Stimulated activated CD4-positive, alpha-beta T cell treated with anti-CD3 and anti-CD28 coated beads, Interleukin-12 subunit alpha, Interleukin-12 subunit beta, amount 100 ng/mL, for 48 hours (primary cell): ENCODE measurements around the gene TAF1C.

Source experiments
- DNase-seq, 3 donors: peaks; one replicate each; pipeline ENCODE4 v3.0.0-alpha.2; 2020; ENCODE audit warnings: low read depth in 2 of 3, low spot score in 1 of 3

Gene TAF1C

DNA sequence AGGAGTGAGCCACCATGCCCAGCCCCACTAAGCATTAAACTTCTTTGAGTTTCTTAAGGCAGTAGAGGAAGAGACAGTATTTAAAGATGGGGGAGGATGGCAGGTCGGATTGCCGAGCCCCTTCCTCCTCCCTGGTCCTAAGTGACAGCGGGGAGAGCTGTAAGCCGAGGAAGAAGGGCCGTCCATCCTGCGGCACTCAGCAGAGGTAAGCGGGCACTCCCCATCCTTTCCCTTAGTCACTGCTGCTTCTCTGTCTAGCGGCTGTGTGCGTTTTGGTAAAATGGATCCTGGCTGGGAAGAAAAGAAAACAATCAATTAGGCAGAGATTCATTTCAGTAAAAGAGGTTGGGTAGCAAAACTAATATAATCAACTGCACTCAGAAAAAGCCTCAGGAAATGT is 27.9 kb downstream of the TAF1C start:
- DNase-seq, result no peak

DNA sequence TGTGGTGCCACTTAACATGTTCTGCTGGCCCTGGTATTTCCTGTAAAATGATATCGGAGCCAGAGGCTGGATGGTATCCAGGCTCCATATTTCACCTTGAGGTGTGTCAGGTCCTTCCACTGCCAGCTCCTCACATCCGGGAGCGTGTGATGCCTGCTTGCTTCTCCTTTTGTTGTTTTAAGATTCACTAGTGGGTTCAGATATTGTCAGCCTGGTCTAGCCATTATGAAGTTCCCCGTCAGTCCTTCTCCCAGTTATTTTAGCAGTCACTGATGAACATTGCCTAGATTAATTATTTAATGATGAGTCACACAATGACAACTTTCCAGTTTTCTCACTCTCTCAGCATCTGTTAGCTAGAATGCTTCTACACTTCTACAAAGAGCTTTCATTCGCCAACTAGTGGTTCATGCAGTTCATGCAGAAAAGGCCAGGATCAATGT is 30.5 kb downstream of the TAF1C start:
- DNase-seq, result no peak

DNA sequence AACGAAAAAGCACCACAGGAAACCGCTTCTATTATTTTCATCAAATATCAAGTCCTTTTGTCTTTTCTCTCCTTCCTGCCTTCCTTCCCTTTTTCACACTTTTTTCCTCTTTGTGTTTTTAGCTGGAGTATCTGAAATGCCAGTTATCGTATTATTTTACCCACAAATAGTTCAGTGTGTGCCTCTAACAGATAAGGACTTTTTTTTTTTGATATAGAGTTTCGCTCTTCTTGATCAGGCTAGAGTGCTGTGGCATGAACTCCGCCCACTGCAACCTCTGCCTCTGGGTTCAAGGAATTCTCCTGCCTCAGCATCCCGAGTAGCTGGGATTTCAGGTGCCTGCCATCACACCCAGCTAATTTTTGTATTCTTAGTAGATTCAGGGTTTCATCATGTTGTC is 31.1 kb downstream of the TAF1C start:
- DNase-seq, result no peak

DNA sequence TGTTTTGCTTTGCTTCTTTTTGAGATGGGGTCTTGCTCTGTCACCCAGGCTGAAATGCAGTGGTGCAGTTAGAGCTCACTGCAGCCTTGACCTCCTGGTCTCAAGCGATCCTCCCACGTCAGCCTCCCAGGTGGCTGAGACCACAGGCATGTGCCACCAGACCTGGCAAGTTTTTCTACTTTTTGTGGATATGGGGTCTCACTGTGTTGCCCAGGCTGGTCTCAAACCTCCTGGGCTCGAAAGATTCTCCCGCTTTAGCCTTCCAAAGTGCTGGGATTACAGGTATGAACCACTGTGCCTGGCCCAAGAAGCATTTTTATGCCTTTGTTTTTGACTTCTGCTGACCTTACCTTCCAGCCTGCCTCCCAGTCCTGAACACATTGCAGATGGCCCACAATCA is 31.6 kb downstream of the TAF1C start:
- DNase-seq, result no peak

DNA sequence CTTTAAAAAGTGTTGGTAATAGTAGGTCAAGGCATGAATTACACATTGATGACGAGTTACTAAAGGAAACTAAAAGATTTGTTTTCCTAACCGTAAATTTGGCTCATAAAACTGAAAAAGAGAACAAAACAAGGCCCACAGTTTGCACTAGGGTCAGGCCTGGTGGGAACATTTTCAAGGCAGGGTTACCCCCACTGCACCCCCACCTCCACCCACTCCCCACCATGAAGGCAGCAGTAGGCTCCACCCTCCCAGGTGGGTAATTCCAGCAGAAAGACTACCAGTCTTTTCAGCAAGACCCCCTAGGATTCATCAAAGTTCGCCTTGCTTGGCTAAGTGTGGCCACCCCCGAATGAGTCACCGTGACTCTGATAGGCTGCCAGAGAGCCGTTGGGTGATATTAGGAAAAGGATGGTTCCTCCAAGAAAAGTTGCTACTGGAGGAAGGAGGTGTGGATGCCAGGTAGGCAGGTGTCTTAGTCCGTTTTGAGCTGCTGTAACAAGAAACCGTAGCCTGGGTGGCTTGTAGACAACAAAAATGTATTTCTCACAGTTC is 33.1 kb downstream of the TAF1C start:
- no peak for DNase-seq

DNA sequence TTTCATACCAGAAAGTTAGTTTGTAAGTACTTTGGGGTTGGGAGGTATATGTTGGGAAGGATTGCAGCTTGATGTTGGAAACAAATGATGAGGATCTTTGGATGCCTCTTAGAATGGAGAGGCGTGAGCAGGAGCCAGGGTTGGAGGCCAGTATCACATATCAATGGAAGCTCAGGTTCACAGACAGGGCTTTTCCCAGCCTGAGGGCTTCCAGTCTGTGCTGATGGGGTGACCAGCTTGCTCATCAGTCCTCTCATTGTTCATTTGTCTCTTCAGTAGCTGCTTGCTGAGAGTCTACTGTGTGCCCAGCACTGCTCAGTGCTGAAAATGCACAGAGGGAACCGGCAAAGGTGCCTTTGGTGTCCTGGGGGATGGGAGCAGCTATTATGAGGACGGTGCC is 35.9 kb downstream of the TAF1C start:
- DNase-seq, result no peak

DNA sequence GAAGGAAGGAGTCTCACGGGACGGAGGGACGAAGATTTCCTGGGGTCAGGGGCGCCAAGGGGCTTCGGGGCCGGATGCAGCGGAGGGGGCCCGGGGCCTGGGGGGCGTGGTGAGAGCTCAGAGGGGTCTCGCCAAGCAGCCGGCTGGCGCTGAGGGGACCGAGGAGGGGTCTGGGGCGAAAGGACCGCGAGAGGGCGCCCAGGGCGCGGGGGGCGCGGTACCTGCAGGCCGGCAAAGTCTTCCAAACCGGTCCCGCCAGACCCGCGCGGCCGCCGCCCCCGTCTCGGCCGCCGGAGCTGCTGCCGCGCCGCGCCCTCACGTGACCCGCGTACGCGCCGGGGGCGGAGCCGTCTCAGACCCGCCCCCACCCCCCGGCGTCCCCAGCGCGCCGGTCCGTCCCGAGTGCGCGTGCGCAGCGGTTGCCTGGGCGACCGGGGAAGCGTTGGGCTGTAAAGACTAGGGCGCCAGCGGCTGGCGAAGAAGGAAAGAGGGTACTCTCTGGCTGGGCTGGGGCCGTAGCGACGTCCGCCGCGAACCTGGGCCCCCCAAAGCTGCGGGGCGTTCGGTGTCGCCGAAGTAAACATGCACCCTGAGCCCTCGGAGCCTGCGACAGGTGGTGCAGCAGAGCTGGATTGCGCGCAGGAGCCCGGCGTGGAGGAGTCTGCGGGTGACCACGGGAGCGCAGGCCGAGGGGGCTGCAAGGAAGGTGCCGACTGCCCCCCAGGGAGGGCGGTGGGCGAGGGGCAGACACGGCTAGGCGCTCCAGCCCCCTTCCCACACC is 41.8 kb downstream of the TAF1C start, which contains the start of the genes DNAAF1 and HSDL1:
DNAAF1 (plus strand) TSS at position 450 of the 781 bp plus-strand sequence; CDS start at position 583, 133 bp downstream.
HSDL1 (minus strand) TSS at position 319 of the 781 bp plus-strand sequence. CDS start 13,856 bp downstream, outside the sequence.
- peak; percentile 84 to 91 (median 89) for DNase-seq

DNA sequence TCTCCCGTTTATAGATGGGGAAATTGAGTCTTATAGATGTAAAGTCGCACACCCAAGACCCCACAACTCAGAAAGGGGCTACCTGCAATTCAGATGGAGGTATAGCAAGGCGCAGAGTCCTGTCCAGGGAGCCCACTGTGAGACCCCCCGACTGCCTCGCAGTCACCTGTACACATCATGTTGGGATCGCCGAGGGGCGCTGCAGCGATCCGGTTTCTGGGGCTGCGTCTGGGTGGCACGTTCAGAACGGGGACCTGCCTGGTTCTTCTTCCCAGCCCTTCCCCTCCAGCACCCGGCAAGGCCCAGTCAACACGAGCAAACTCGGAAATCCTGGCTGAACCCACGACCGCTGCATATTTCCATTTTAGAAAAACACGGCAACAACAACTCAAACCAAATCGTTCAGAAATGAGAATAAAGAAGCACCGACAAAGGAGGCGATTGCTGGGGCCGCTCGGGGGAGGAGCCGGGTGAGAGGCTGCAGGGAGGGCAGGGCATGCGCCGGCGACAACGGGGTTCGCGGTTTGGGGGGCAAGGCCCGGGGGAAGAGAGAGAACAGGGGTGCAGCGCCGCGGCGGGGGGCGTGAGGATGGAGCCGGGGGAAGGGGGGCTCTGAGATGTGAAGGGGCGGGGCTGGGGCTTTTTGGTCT is 42.5 kb downstream of the TAF1C start:
- peak in 2 of 3 donors; percentile 11 to 24 for DNase-seq

DNA sequence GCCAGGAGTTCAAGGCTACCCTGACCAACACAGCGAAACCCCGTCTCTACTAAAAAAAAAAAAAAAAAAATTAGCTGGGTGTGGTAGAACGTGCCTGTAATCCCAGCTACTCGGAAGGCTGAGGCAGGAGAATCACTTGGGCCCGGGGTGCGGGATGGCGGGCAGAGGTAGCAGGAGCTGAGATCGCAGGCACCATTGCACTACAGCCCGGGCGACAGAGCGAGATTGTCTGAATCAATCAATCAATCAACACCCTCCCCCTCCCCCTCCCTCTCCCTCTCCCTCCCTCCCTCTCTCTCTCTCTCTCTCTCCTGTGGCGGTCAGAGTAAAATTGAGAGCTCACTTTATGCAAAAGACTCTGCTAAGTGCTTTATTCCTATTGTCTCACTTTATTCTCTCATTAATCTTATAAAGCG is 43.1 kb downstream of the TAF1C start:
- no peak for DNase-seq

DNA sequence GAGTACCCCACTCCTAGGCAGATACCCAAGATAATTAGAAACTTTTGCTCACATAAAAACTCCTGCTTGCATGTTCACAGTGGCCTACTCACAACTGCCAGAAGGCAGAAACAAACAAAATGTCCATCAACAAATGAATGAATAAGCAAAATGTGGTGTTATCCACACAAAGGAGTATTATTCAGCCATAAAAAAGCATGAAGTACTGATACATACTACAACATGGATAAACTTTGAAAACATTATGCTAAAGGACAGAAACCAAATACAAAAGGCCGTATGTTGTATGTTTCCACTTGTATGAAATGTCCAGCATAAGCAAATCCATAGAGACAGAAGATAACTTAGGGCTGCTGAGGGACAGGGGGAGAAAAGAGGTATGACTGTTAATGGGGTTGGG is 43.8 kb downstream of the TAF1C start:
- no peak for DNase-seq

DNA sequence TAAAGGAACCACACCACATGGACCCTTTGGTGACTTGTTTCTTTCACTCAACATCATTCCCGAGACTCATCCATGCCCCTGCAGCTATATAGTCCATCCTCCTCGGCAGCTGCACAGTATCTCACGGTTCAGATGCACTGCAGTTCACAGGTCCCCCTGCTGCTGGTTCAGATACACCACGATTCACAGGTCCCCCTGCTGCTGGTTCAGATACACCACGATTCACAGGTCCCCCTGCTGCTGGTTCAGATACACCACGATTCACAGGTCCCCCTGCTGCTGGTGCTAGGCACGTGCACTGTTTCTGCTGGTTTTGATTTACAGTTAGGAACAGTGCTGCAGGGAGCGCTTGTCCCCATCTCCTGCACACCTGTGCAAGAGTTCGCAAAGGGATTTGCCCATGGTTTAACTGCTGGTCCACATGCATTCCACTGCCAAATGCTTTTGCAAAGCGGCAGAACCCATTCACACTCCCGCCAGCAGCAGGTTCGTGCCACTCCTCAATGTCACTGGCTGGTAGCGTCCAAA is 45.6 kb downstream of the TAF1C start:
- no peak for DNase-seq

DNA sequence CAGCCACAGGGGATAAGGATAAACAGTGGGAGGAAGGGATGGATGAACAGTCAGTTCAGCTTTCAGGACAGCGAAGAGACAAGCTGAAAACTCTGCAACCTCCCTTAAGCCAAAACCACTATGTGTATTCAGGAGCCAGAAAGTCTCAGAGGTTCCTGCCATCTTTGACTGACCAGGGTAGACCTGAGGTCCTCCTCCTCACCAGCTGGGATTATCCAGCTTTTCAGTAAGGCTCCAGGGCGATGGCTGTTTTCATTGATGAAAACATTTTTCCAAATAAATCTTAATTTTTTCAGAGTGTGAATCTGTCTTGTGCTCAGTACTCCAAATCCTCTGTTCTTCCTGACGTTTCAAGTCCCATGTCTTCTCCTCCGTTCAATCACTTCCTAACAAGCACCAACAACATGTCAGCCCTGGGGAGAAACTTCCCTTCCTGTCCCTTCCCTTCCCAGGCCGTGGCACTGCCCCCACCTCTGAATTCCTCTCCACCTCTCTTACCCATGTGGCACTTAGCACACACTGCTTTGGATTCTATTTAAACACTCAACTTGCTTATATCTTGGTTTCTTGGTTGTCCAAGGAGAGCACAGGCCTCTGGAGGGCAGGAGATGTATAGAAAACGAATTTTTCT is 47.1 kb downstream of the TAF1C start:
- DNase-seq, result no peak

DNA sequence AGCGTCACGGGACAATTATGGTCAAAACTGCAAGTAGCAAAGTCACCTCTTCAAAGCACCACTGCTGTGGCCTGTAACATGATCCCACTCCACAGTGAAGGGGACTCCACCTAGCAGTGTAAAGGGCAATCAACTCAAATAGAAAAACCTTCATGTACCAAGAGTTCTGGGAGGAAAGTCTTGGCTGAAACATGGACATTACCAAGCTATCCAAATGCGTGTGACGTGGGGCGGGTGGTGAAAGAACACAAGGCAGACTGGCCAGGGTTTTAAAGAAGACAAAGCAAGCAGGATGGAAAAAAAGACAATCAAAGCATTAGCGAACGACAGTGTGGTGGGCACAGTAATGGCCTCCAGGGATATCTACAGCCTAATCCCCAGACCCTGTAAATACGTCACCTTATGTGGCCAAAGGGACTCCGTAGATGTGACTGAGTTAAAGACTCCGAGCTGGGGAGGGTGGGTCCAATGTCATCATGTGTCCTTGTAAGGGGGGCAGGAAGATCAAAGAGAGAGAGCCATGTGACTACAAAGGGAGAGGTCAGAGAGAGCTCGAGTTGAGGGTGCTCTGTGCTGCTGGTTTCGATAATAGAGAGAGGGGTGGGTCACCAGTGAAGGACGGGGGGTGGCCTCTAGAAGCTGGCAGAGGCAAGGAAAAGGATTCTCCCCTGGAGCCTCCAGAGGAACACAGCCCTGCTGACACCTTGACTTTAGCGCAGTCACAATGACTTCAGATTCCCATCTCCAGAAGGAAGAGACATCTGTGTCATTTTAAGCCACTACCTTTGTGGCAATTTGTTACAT is 47.8 kb downstream of the TAF1C start:
- peak; percentile 26 to 35 (median 31) for DNase-seq

DNA sequence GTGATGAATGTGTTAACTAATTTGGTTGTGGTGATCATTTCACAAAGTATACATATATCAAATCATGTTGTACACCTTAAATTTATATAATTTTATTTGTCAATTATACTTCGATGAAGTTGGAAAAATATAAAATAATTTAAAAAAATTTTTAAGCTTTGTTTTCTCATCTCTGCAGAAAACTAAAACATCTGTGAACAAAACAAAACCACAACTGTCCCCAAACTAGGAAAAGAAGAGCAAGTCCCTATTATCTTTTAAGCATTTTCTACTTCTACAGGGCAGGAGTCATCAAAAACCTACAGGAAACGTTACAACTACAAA is 48.4 kb downstream of the TAF1C start:
- no peak for DNase-seq

DNA sequence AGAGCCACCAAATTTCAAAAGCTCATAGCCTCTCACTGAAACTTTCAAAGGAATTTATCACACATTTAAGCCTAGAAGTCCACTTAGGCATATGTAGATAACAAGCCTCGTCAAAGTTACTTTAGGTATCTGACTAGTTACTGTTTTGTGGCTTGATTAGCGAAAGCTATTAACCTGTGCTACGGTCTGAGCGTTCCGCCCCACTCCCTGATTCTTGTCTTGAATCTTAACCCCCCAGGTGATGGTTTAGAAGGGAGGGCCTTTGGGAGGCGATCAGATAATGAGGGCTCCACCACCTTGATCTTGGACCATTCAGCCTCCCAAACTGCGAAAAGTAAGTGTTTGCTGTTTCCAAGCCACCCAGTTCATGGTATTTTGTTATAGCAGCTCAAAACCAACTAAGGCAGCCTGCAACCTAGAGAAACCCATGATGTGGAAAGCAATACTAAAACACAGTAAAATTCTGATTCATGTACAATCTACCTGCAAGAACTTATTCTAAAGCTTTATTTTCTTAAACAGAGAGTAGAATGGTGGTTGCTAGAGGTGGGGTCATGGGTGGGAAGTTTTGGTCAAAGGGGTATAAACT is 49.0 kb downstream of the TAF1C start:
- DNase-seq, result no peak

DNA sequence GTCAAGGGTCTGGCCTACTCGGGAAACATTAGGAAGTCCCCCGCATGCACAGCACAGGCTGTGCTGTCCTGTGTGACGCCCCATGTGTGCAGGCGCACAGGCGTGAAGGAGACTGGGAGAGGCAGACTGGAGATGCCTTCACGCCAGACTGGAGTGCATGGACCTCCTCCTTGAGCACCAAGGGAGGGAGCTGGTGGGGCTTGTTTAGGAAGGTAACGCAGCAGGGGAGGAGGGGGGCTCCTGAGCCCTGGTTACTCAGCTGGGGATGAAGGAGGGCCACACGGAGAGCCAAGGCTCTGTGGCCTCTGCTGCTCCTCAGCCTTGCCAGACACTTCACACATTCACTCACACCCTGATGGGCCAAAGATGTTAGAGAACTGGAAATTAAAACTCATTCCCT is 49.6 kb downstream of the TAF1C start:
- no peak for DNase-seq

DNA sequence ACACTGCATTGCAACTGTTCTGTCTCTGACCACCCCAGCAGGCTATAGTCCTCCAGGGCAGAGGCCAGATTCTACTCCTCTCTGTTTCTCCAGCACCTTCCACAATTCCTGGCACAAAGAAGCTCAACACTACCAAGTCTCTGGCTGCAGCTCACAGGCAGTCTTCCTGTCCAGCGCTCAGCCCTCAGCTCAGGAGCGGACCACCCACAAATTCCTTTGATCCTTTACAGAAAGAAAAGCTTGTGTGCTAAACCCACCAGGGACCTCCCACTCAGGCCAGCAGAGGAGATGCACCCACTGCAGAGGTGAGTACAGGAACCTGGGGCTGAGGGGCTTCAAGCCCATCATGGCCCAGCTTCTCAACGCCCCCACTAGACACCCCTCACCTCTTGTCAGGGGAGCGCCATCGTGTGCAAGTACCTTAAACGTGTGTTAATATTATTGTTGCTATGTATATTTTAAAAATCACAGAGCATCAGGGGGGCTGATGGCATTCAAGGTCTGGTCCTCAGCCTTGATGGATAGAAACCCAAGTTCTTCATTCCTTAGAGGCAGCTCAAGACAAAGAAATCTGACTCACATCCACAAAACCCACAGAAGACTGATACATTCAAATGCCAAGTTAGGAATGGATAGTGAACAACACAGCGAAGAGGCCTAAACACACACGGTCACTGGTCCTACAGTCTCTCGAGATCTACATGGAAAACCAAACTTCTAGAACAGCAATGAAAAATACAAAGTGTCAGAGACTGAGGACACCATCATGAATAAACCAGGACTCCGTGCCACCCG is 50.3 kb downstream of the TAF1C start:
- no peak for DNase-seq

DNA sequence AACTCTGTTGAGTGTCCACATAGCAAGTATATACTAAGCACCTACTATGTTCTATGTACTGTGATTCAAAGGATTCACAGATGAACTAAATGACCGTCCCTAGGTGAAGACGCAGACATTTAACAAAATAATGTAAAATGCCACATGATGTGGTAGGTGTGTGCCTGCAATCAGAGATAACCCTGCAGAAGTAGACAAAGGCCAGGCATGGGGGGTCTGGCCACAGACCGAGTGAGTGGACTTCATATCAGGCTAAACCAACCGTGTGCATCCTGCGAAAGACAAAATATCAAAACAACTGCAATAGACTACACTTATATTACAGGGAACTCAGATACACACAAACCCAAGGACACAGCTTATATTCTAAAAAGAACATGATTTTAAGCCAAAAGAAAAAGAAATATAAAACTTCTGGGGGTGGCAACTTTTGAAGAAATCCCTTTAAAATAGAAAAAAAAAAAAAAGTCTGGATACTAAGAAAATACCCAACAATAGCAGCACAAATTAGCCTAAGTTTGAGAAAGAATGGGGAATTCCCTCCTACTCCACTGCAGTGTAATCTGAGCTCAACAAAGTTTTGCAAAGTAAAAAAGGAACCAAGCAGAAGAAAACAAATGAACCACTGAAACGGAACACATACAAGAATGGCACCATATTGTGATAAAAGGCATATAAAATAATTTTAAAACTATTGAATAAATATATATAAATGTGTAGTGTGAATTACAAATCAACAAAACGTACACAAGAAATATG is 54.2 kb downstream of the TAF1C start:
- DNase-seq, result no peak

DNA sequence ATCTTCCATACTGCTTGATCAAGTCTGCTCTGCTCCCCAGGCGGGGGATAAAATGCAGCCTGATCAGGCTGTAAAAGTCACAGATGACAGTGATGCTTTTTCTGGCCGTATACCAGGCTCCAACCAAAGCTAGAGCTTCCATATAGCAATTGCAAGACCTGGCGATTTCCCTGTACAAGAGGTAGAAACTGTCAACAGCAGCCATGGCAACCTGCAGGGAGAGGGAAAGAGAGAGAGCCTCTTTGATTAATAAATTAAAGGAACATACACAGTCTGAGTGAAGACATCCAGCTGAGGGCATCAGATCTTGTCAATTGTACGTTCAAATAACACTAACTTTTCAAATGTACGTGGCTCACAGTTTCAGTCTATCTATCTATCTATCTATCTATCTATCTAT is 55.7 kb downstream of the TAF1C start:
- DNase-seq, result no peak
